ENCODE results near the gene MAPK8IP2. TPM values are rescaled to one million over a fixed set of nuclear protein-coding genes. Genes with fewer than 3 reads are reported as not detected.

Gene MAPK8IP2
- total and polyA plus RNA-seq, 2 of the 13 experiments (the other 11 are each of a cell fraction or from before 2014, with no cell fraction given), result 1.3 to 2.6 TPM

DNA sequence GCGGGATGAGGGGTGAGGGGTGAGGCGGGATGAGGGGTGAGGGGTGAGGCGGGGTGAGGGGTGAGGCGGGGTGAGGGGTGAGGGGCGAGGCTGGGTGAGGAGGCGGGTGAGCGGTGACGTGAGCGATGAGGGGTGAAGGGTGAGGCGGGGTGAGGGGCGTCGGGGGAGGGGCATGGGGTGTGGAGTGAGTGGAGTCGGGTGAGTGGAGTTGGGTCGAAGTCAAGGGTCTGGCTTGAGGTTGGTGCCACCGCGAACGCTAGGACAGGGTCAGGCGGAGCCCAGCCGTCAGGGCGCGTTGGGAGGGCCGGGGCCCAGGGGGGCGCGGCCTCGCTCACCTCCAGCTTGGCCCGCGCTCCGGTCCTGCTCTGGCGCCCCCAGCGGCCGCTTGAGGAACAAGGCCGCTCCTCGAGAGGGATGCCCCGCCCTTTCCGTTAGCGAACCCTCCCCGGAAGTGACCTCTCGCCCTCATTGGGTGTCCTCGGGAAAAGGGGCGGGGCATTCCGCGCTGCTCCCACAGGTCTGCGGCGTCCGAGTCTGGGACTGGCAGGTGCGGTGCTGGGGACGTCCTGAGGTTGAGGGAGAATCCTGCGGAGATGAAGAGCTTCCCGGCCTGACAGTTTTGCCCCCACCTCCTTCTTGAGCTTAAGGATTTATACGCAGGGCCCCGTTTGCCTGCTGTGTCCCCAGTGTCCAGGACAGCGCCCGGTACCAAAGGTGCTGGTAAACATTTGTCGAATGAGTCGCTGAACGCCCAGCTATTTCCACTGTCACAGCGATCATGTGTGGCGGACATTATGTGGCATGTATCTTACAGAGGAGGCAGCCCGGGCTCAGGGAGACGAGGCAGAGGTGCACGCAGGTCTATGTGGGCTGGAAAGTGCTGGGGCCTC is 37.8 kb upstream of the MAPK8IP2 start, which contains the start of gene SYCE3 (continued):
- TF ChIP-seq, protein P1, sequence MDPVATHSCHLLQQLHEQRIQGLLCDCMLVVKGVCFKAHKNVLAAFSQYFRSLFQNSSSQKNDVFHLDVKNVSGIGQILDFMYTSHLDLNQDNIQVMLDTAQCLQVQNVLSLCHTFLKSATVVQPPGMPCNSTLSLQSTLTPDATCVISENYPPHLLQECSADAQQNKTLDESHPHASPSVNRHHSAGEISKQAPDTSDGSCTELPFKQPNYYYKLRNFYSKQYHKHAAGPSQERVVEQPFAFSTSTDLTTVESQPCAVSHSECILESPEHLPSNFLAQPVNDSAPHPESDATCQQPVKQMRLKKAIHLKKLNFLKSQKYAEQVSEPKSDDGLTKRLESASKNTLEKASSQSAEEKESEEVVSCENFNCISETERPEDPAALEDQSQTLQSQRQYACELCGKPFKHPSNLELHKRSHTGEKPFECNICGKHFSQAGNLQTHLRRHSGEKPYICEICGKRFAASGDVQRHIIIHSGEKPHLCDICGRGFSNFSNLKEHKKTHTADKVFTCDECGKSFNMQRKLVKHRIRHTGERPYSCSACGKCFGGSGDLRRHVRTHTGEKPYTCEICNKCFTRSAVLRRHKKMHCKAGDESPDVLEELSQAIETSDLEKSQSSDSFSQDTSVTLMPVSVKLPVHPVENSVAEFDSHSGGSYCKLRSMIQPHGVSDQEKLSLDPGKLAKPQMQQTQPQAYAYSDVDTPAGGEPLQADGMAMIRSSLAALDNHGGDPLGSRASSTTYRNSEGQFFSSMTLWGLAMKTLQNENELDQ (CRISPR knock-in tag; IDR thresholded peaks at IDR 0.05; ENCODE audit: borderline replicate concordance), result no peak
- TF ChIP-seq KDM6A (CRISPR knock-in tag; IDR thresholded peaks at IDR 0.05; ENCODE audit: low read depth), result no peak
- TF ChIP-seq, protein P2, sequence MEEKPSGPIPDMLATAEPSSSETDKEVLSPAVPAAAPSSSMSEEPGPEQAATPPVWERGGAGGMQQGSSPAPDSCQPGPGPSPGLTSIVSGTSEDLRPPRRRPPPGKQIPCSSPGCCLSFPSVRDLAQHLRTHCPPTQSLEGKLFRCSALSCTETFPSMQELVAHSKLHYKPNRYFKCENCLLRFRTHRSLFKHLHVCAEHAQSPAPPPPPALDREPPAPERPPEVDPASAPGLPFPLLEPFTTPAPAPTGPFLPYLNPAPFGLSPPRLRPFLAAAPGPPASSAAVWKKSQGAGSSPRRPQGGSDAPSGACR (CRISPR knock-in tag; IDR thresholded peaks at IDR 0.05), result no peak
- TF ChIP-seq ZNF83 (CRISPR knock-in tag; IDR thresholded peaks at IDR 0.05; ENCODE audit: borderline replicate concordance), result no peak
- 0 out of 2 replicates have a peak, but pooled peaks have one; percentile 46 for TF ChIP-seq AHR (CRISPR knock-in tag; IDR thresholded peaks at IDR 0.05)
- TF ChIP-seq ZSCAN20 (CRISPR knock-in tag; IDR thresholded peaks at IDR 0.05; ENCODE audit: borderline replicate concordance), result no peak
- no peak for TF ChIP-seq NFATC3 (CRISPR knock-in tag; IDR thresholded peaks at IDR 0.05)
- peak; percentile 43; the same call in 1 of the 2 replicates for TF ChIP-seq ZNF350 (CRISPR knock-in tag; IDR thresholded peaks at IDR 0.05; ENCODE audit: borderline replicate concordance, low read depth)
- TF ChIP-seq, protein P3, sequence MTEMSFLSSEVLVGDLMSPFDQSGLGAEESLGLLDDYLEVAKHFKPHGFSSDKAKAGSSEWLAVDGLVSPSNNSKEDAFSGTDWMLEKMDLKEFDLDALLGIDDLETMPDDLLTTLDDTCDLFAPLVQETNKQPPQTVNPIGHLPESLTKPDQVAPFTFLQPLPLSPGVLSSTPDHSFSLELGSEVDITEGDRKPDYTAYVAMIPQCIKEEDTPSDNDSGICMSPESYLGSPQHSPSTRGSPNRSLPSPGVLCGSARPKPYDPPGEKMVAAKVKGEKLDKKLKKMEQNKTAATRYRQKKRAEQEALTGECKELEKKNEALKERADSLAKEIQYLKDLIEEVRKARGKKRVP (CRISPR knock-in tag; IDR thresholded peaks at IDR 0.05), result no peak
- peak; percentile 69 for TF ChIP-seq GATAD1 (CRISPR knock-in tag; IDR thresholded peaks at IDR 0.05)
- TF ChIP-seq, protein P4, sequence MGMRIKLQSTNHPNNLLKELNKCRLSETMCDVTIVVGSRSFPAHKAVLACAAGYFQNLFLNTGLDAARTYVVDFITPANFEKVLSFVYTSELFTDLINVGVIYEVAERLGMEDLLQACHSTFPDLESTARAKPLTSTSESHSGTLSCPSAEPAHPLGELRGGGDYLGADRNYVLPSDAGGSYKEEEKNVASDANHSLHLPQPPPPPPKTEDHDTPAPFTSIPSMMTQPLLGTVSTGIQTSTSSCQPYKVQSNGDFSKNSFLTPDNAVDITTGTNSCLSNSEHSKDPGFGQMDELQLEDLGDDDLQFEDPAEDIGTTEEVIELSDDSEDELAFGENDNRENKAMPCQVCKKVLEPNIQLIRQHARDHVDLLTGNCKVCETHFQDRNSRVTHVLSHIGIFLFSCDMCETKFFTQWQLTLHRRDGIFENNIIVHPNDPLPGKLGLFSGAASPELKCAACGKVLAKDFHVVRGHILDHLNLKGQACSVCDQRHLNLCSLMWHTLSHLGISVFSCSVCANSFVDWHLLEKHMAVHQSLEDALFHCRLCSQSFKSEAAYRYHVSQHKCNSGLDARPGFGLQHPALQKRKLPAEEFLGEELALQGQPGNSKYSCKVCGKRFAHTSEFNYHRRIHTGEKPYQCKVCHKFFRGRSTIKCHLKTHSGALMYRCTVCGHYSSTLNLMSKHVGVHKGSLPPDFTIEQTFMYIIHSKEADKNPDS (CRISPR knock-in tag; IDR thresholded peaks at IDR 0.05), result no peak
- TF ChIP-seq GABPB1 (CRISPR knock-in tag; IDR thresholded peaks at IDR 0.05), result peak; percentile 95
- peak; percentile 19; the same call in 1 of the 2 replicates for TF ChIP-seq ZNF614 (CRISPR knock-in tag; IDR thresholded peaks at IDR 0.05; ENCODE audit: borderline replicate concordance)
- TF ChIP-seq ZBTB7A (CRISPR knock-in tag; IDR thresholded peaks at IDR 0.05), result 0 out of 2 replicates have a peak, but pooled peaks have one; percentile 10
- TF ChIP-seq CCDC6 (CRISPR knock-in tag; IDR thresholded peaks at IDR 0.05), result no peak
- TF ChIP-seq ELF1 (CRISPR knock-in tag; IDR thresholded peaks at IDR 0.05), result peak; percentile 92
- no peak for TF ChIP-seq SOX13 (IDR thresholded peaks at IDR 0.05)
- 0 out of 4 replicates have a peak, but pooled peaks of 1 of the 2 experiments have one; percentile 20 for TF ChIP-seq SOX13 (CRISPR knock-in tag; conservative IDR thresholded peaks at IDR 0.05 in 1 of 2, IDR thresholded peaks at IDR 0.05 in 1 of 2)
- 0 out of 2 replicates have a peak, but pooled peaks have one; percentile 50 for TF ChIP-seq FOXK1 (CRISPR knock-in tag; IDR thresholded peaks at IDR 0.05; ENCODE audit: borderline replicate concordance, low read depth)
- TF ChIP-seq FOSL2 (CRISPR knock-in tag; IDR thresholded peaks at IDR 0.05), result no peak; the same call in 1 of the 2 replicates
- TF ChIP-seq HOXA9 (CRISPR knock-in tag; IDR thresholded peaks at IDR 0.05; ENCODE audit: borderline replicate concordance), result no peak
- TF ChIP-seq HDAC1 (CRISPR knock-in tag; IDR thresholded peaks at IDR 0.05), result peak; percentile 39; the same call in 1 of the 2 replicates
- 0 out of 2 replicates have a peak, but pooled peaks have one; percentile 43 for TF ChIP-seq ZKSCAN5 (CRISPR knock-in tag; IDR thresholded peaks at IDR 0.05)
